ENCODE data around the gene VCP.

VCP gene

DNA sequence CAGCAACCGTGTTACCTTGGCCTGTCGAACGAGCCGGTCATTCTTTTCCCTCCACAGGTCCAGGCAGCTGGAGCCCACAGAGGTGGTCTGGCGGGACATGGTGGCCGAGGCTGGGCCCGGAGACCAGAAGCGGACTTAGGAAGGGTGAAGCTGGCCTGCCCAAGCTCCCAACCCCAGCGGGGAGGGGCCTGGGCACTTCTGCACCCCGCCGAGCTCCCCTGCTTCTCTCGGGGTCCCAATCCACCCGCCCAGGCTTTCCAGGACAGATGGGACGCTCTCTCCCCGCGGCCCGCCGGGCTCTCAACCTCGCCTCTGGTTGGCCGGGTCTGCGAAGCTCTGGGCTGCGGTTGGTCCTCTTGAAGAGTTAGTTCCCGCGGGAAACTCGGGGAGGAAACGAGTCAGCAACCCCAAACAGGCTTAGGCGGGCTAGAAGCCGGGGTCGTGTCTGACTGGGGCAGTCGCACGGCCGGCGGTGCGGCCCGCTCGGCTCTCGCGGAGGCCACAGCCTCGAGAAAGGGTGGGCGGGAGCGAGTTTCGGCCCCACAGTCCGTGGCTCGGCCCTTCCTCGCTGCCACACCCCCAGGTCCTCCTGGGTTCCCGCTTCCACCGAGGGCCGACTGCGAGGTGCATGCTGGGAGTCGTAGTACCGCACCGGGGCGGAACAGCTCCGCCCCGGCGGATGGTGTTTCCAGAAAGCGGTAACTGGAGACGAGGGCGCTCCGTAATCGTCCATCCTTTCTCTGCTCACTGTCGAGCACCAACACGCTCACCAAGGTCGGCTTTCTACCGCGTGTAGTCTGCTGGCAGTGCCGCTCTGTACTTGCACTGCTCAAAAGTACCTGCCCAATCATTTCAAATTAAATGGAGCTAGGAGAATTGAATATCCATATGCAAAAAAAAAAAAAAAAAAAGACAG lies 7.3 kb upstream of the VCP start, which contains the start of gene FANCG:
FANCG (minus strand) TSS at position 517 of the 916 bp plus-strand sequence; CDS start at position 99, 418 bp downstream.
- DNase-seq (ENCODE audit: insufficient read length, low spot score): peak; percentile 84
- TF ChIP-seq, protein P1, sequence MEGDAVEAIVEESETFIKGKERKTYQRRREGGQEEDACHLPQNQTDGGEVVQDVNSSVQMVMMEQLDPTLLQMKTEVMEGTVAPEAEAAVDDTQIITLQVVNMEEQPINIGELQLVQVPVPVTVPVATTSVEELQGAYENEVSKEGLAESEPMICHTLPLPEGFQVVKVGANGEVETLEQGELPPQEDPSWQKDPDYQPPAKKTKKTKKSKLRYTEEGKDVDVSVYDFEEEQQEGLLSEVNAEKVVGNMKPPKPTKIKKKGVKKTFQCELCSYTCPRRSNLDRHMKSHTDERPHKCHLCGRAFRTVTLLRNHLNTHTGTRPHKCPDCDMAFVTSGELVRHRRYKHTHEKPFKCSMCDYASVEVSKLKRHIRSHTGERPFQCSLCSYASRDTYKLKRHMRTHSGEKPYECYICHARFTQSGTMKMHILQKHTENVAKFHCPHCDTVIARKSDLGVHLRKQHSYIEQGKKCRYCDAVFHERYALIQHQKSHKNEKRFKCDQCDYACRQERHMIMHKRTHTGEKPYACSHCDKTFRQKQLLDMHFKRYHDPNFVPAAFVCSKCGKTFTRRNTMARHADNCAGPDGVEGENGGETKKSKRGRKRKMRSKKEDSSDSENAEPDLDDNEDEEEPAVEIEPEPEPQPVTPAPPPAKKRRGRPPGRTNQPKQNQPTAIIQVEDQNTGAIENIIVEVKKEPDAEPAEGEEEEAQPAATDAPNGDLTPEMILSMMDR (IDR thresholded peaks at IDR 0.05; ENCODE audit: insufficient read depth, missing control alignments): no peak
- FAIRE-seq: no peak

- no peak for DNase-seq (ENCODE audit: insufficient read length, low spot score)
- TF ChIP-seq, protein P1 (IDR thresholded peaks at IDR 0.05; ENCODE audit: insufficient read depth, missing control alignments): no peak
- no peak for FAIRE-seq
Measured at GRCh38 chr9:35079041-35079425, 6.6 kb upstream of the VCP start.

GRCh38 chr9:35078066-35078465 lies 5.6 kb upstream of the VCP start:
- TF ChIP-seq, protein P1 (IDR thresholded peaks at IDR 0.05; ENCODE audit: insufficient read depth, missing control alignments): no peak
- no peak for FAIRE-seq
- no peak for DNase-seq (ENCODE audit: insufficient read length, low spot score)

DNA sequence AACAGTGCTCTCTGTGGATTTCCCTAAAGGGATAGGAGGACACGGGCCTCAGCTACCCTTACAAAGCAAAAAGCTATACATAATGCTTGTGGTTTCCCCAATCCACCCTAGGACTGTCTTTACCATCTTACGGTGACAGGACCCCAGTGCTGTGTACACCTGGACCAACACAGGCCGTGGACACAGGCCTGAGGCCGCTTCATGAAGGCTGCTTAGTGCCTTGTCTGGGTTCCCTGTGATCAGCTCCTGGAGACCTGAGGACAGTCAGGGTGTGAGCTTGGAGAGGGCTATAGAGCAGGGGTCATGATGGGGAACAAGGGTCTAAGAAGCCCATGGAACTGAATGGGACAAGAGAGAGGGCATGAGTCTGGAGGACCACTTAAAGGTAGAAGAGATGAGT lies 4.4 kb upstream of the VCP start:
- TF ChIP-seq, protein P1 (IDR thresholded peaks at IDR 0.05; ENCODE audit: insufficient read depth, missing control alignments): no peak
- DNase-seq (ENCODE audit: insufficient read length, low spot score) (no peak), FAIRE-seq (no peak)

GRCh38 chr9:35075358-35075757 lies 2.9 kb upstream of the VCP start:
- TF ChIP-seq, protein P1 (IDR thresholded peaks at IDR 0.05; ENCODE audit: insufficient read depth, missing control alignments): no peak
- no peak for DNase-seq (ENCODE audit: insufficient read length, low spot score)
- no peak for FAIRE-seq

DNA sequence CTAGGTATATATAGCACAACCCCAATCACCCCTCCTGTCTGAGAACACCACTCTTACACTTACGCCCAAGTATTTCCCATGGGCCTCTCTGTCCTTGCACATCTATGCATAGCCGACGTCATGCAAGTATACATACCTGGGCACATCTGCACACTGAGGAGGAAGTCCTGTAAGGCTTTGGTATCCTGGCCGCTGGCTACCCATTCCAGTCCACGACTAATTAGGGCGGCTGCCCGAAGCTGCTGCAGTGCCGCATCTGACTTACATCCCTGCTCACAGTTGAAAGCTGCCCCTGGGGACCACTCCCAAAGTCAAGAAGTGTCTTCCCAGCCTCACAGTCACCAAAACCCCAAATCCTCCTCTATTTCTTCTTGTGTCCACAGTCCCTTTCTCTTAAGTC lies 2.4 kb upstream of the VCP start:
- FAIRE-seq (no peak), DNase-seq (ENCODE audit: insufficient read length, low spot score) (no peak)
- TF ChIP-seq, protein P1 (IDR thresholded peaks at IDR 0.05; ENCODE audit: insufficient read depth, missing control alignments): no peak

DNA sequence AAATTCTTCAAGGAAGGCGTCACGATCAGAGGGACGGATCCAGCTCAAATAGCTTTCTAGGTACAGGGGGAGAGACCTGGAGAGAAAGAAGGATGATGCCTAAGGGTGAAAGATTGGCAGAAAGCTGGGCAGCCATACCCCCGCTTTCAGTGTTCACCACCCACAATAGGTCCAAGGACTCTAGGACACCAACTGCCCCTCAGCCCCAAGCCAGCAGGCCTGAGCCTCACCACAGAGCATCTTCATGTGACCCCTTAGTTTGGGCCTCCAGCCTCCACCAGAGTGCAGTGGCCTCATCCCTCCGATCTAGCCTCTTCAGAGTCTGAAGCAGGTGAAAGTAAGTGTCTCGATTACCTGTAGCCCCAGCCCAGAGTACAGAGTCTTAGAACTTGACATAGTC lies 1.7 kb upstream of the VCP start:
- FAIRE-seq: no peak
- DNase-seq (ENCODE audit: insufficient read length, low spot score): no peak
- TF ChIP-seq, protein P1 (IDR thresholded peaks at IDR 0.05; ENCODE audit: insufficient read depth, missing control alignments): no peak
